ENCODE results near the gene CCDC187. TPM values are rescaled to one million over a fixed set of nuclear protein-coding genes. Genes with fewer than 3 reads are reported as not detected.
"Not testable (repeated sequence)": the region's sequence is repeated elsewhere in the genome, so short reads cannot be mapped to it uniquely, and the experiment has no call there.

Gene CCDC187
- total RNA-seq, 1 donor from 2014 or later, result not detected

GRCh38 chr9:136244122-136244968, 59.5 kb downstream of the CCDC187 start:
- intact Hi-C loops (cut with micrococcal nuclease), result loop anchor here (10.0 kb wide), 2 partner anchors 340 to 1180 kb away; partner anchors contain the start of genes CAMSAP1, EXD3 and NOXA1

- intact Hi-C loops (cut with micrococcal nuclease), result loop anchor here (10.0 kb wide), 2 partner anchors 339 to 1181 kb away; partner anchors contain the start of genes CAMSAP1, EXD3 and NOXA1
Measured at GRCh38 chr9:136243631-136244030, 60.3 kb downstream of the CCDC187 start.

GRCh38 chr9:136242918-136243525, 60.9 kb downstream of the CCDC187 start:
- intact Hi-C loops (cut with micrococcal nuclease), result loop anchor here (10.0 kb wide), 2 partner anchors 338 to 1182 kb away; partner anchors contain the start of genes CAMSAP1, EXD3 and NOXA1

- intact Hi-C loops (cut with micrococcal nuclease), result loop anchor here (10.0 kb wide), 2 partner anchors 337 to 1183 kb away; partner anchors contain the start of genes CAMSAP1, EXD3 and NOXA1
Measured at GRCh38 chr9:136242248-136242647, 61.6 kb downstream of the CCDC187 start.

GRCh38 chr9:136241542-136241941, 62.4 kb downstream of the CCDC187 start:
- intact Hi-C loops (cut with micrococcal nuclease), result loop anchor here (10.0 kb wide), 2 partner anchors 337 to 1183 kb away; partner anchors contain the start of genes CAMSAP1, EXD3 and NOXA1

- intact Hi-C loops (cut with micrococcal nuclease), result loop anchor here (10.0 kb wide), 2 partner anchors 336 to 1184 kb away; partner anchors contain the start of genes CAMSAP1, EXD3 and NOXA1
Measured at GRCh38 chr9:136240941-136241340, 63.0 kb downstream of the CCDC187 start.

GRCh38 chr9:136239983-136240330, 63.9 kb downstream of the CCDC187 start:
- intact Hi-C loops (cut with micrococcal nuclease), result loop anchor here (10.0 kb wide), 2 partner anchors 335 to 1185 kb away; partner anchors contain the start of genes CAMSAP1, EXD3 and NOXA1

- intact Hi-C loops (cut with micrococcal nuclease), result no loop called here
Measured at GRCh38 chr9:136239135-136239982, 64.5 kb downstream of the CCDC187 start.

GRCh38 chr9:136238342-136238732, 65.6 kb downstream of the CCDC187 start:
- intact Hi-C loops (cut with micrococcal nuclease), result no loop called here

GRCh38 chr9:136237486-136238341, 66.2 kb downstream of the CCDC187 start:
- intact Hi-C loops (cut with micrococcal nuclease), result no loop called here

GRCh38 chr9:136236471-136237410, 67.2 kb downstream of the CCDC187 start:
- intact Hi-C loops (cut with micrococcal nuclease), result not testable (repeated sequence)

GRCh38 chr9:136235709-136236455, 68.0 kb downstream of the CCDC187 start:
- intact Hi-C loops (cut with micrococcal nuclease), result no loop called here

GRCh38 chr9:136235171-136235570, 68.7 kb downstream of the CCDC187 start:
- intact Hi-C loops (cut with micrococcal nuclease), result no loop called here

GRCh38 chr9:136234597-136234996, 69.3 kb downstream of the CCDC187 start:
- intact Hi-C loops (cut with micrococcal nuclease), result no loop called here

- intact Hi-C loops (cut with micrococcal nuclease), result no loop called here
Measured at GRCh38 chr9:136233868-136234267, 70.0 kb downstream of the CCDC187 start.

- intact Hi-C loops (cut with micrococcal nuclease), result no loop called here
Measured at GRCh38 chr9:136233411-136233810, 70.5 kb downstream of the CCDC187 start.

GRCh38 chr9:136232969-136233368, 70.9 kb downstream of the CCDC187 start:
- intact Hi-C loops (cut with micrococcal nuclease), result loop anchor here (1.0 kb wide), 1 partner anchor 12 kb away; the partner anchor contains the start of gene QSOX2

Measured in T-helper 2 cell treated with Interferon-gamma antibody and Interleukin-4, amounts not matched to agents 100 ng/mL and 5 ng/mL, for 36 hours (primary cell).